ENCODE results near the gene SCG3. TPM values are rescaled to one million over a fixed set of nuclear protein-coding genes. Genes with fewer than 3 reads are reported as not detected.

SCG3 gene
- polyA plus RNA-seq, 1 donor (not counting 4 experiments of a cell fraction or from before 2014, with no cell fraction given), result not detected

DNA sequence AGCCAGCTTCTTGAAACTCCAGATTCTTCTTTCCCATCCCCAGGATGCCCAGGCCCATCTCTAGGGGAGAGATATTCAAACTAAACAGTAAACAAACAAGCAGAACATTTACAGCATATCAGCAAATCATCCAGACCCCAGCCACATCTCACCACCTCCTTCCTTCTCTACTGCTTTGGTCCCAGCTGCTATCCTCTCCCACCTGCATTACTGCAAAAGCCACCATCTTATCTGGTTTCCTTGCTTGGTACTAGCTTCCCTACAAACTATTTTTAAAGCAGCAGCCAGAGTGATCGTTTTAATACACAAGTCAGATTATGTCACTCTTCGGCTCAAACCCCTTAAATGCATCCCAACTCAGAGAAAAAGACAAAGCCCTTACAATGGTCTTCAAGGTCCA lies 51.3 kb downstream of the SCG3 start:
- Histone ChIP-seq H3K9ac (ENCODE audit: control insufficient read depth, extremely low read depth, insufficient read depth, low read length) (no peak overlapping the region), H3K4me1 (ENCODE audit: control insufficient read depth, extremely low read depth, insufficient read depth, low read length) (peaks cover 22% of the 10 kb centered on the region), H3K4me3 (ENCODE audit: control insufficient read depth in 2 of 3, extremely low read depth in 1 of 3, insufficient read depth in 2 of 3, low read depth in 1 of 3, low read length in 3 of 3) (no peak overlapping the region), H3K36me3 (ENCODE audit: control insufficient read depth in 2 of 2, extremely low read depth in 1 of 2, insufficient read depth in 2 of 2, low read length in 2 of 2) (no peaks in the 10 kb centered on the region), H3K27me3 (ENCODE audit: control insufficient read depth, extremely low read depth, insufficient read depth, low read length) (no peaks in the 10 kb centered on the region), H3K79me2 (ENCODE audit: control insufficient read depth, insufficient read depth, low read length) (peaks cover 2% of the 10 kb centered on the region), H2AFZ (ENCODE audit: control insufficient read depth, low read length) (no peak overlapping the region), H3K9me1 (ENCODE audit: control insufficient read depth, extremely low read depth, insufficient read depth, low read length) (no peaks in the 10 kb centered on the region), H4K20me1 (ENCODE audit: control insufficient read depth, extremely low read depth, insufficient read depth, low read length) (no peaks in the 10 kb centered on the region), H3K4me2 (ENCODE audit: control insufficient read depth, extremely low read depth, insufficient read depth, low read depth, low read length) (no peak overlapping the region), H3K27ac (ENCODE audit: control insufficient read depth, insufficient read depth, low read length) (no peak overlapping the region), H3K9me3 (ENCODE audit: control insufficient read depth, low read depth, low read length) (no peaks in the 10 kb centered on the region)
- FAIRE-seq (no peak), DNase-seq (ENCODE audit: low read depth, low spot score) (no peak)
- dilution Hi-C loops (cut with MboI; ENCODE audit: extremely low pct_ligation_motif_present, low sequenced_read_pairs), result no loop called here
- TF ChIP-seq EZH2 (IDR thresholded peaks at IDR 0.05; ENCODE audit: low read length) (no peak), CTCF (optimal IDR thresholded peaks at IDR 0.05 in 1 of 3, IDR thresholded peaks at IDR 0.05 in 1 of 3, conservative IDR thresholded peaks at IDR 0.05 in 1 of 3; ENCODE audit: extremely low read depth in 1 of 3, insufficient read depth in 2 of 3, low read length in 3 of 3) (no peak)

- Histone ChIP-seq H3K9me1 (ENCODE audit: control insufficient read depth, extremely low read depth, insufficient read depth, low read length) (no peaks in the 10 kb centered on the region), H3K27ac (ENCODE audit: control insufficient read depth, insufficient read depth, low read length) (no peak overlapping the region), H3K36me3 (ENCODE audit: control insufficient read depth in 2 of 2, extremely low read depth in 1 of 2, insufficient read depth in 2 of 2, low read length in 2 of 2) (no peaks in the 10 kb centered on the region), H3K79me2 (ENCODE audit: control insufficient read depth, insufficient read depth, low read length) (peaks cover 2% of the 10 kb centered on the region), H3K4me2 (ENCODE audit: control insufficient read depth, extremely low read depth, insufficient read depth, low read depth, low read length) (no peak overlapping the region), H3K4me3 (ENCODE audit: control insufficient read depth in 2 of 3, extremely low read depth in 1 of 3, insufficient read depth in 2 of 3, low read depth in 1 of 3, low read length in 3 of 3) (no peak overlapping the region), H2AFZ (ENCODE audit: control insufficient read depth, low read length) (no peak overlapping the region), H4K20me1 (ENCODE audit: control insufficient read depth, extremely low read depth, insufficient read depth, low read length) (no peaks in the 10 kb centered on the region), H3K9me3 (ENCODE audit: control insufficient read depth, low read depth, low read length) (no peaks in the 10 kb centered on the region), H3K9ac (ENCODE audit: control insufficient read depth, extremely low read depth, insufficient read depth, low read length) (no peak overlapping the region), H3K27me3 (ENCODE audit: control insufficient read depth, extremely low read depth, insufficient read depth, low read length) (no peaks in the 10 kb centered on the region), H3K4me1 (ENCODE audit: control insufficient read depth, extremely low read depth, insufficient read depth, low read length) (peaks cover 41% of the 10 kb centered on the region)
- DNase-seq (ENCODE audit: low read depth, low spot score) (no peak), FAIRE-seq (no peak)
- TF ChIP-seq CTCF (optimal IDR thresholded peaks at IDR 0.05 in 1 of 3, IDR thresholded peaks at IDR 0.05 in 1 of 3, conservative IDR thresholded peaks at IDR 0.05 in 1 of 3; ENCODE audit: extremely low read depth in 1 of 3, insufficient read depth in 2 of 3, low read length in 3 of 3) (peak in 1 of 3 experiments; percentile 7), EZH2 (IDR thresholded peaks at IDR 0.05; ENCODE audit: low read length) (no peak)
- dilution Hi-C loops (cut with MboI; ENCODE audit: extremely low pct_ligation_motif_present, low sequenced_read_pairs), result no loop called here
These were observed 54.1 kb downstream of the SCG3 start for GRCh38 chr15:51735228-51736010.
